Muscle of leg (tissue), 11 donors: ENCODE measurements around the gene OSBPL2. TPM values are rescaled to one million over a fixed set of nuclear protein-coding genes. Genes with fewer than 3 reads are reported as not detected.

Experiments used
- DNase-seq: peaks from one replicate; pipeline ENCODE4 v3.0.0; 2013
- H3K27ac ChIP-seq: one replicate; pipeline ENCODE4 v1.5.1; 2013; ENCODE audit warnings: mild to moderate bottlenecking, low read length, control low read depth
- H3K27me3 ChIP-seq: one replicate; pipeline ENCODE4 v1.6.1; 2013; ENCODE audit warnings: low read length; ENCODE audit not compliant: control insufficient read depth, insufficient read depth
- H3K36me3 ChIP-seq: one replicate; pipeline ENCODE4 v1.6.1; 2013; ENCODE audit warnings: low read length; ENCODE audit not compliant: control insufficient read depth, insufficient read depth
- H3K4me1 ChIP-seq: one replicate; pipeline ENCODE4 v1.6.1; 2013; ENCODE audit warnings: low read length; ENCODE audit not compliant: control insufficient read depth, insufficient read depth
- H3K4me3 ChIP-seq: one replicate; pipeline ENCODE4 v1.5.1; 2013; ENCODE audit warnings: low read length, control low read depth
- H3K9me3 ChIP-seq: replicated peaks from 2 replicates; pipeline ENCODE4 v1.6.1; 2013; ENCODE audit warnings: low read depth, low read length; ENCODE audit not compliant: control insufficient read depth
- WGBS: methylation state at CpG from one replicate; pipeline ENCODE4 v1.1.5; 2013; ENCODE audit warnings: missing lambda C conversion rate; ENCODE audit not compliant: insufficient coverage; 5-methylcytosine and 5-hydroxymethylcytosine counted together
- polyA plus RNA-seq, 8 donors: library from polyadenylated mRNA; unstranded; fragments of 120-200 nt; gene quantifications; one replicate each; pipeline versions ENCODE4 v1.2.1 to v1.2.3, GENCODE V29; 2013; ENCODE audit warnings: inconsistent platforms in 1 of 8, low replicate concordance in 1 of 8; ENCODE audit not compliant: insufficient read length in 8 of 8, insufficient read depth in 1 of 8
- total RNA-seq: library from RNA; stranded (reverse); fragments of 120-200 nt; gene quantifications from one replicate; pipeline ENCODE4 v1.2.4, GENCODE V29; 2013

Gene OSBPL2
- total and polyA plus RNA-seq, 9 donors, result 21.6 to 33.6 (median 25.6) TPM

DNA sequence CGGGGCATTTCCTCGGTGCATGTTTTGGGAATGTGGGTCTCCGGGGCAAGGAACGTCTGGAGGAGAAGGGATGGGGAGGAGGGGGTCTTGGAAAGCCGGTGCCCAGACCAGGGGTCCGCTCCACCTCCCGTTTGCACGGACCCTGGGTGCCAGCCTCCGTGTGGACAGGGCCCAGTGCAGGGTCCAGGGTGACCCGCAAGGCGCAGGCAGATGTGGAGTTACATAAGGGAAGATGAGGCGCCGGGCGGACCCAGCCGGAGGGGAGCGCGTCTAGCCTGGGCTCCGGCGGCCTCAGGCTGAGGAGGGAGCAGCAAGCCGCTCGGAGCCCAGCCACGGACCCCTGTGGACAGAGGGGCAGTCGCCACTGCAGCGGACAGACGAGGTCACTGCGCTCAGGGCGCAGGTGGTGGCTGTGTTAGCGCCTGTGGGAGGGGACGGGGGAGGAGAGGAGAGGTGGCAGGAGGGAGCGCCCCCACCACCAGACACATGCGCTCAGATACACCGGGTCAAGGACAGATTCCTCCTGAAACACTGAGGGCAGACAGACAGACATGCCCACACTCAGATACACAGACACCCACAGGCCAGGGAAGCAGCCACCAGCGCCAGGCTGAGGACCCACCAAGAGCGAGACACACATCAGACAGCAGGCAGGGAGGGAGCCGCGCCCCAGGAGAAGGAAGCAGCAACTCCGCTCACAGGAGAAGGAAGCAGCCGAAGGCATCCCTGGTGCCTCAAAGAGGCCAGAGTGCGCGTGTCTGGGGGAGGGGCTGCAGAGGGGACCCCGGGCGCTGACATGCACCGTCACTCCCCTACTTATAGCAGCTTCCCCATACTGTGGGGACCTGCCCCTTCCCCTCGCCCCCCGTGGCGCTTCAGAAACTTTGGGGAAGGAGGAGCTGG lies 17.4 kb upstream of the OSBPL2 start:
- DNase-seq, result no peak
- no peak overlapping the region for H3K27ac ChIP-seq
- H3K36me3 ChIP-seq, result no peaks in the 10 kb centered on the region
- 3% methylated on average over 24 of the region's 46 CpGs for WGBS
- H3K4me3 ChIP-seq, result no peak overlapping the region
- peaks cover 22% of the 10 kb centered on the region for H3K4me1 ChIP-seq
- peaks cover 88% of the 10 kb centered on the region for H3K27me3 ChIP-seq
- no peaks in the 10 kb centered on the region for H3K9me3 ChIP-seq

DNA sequence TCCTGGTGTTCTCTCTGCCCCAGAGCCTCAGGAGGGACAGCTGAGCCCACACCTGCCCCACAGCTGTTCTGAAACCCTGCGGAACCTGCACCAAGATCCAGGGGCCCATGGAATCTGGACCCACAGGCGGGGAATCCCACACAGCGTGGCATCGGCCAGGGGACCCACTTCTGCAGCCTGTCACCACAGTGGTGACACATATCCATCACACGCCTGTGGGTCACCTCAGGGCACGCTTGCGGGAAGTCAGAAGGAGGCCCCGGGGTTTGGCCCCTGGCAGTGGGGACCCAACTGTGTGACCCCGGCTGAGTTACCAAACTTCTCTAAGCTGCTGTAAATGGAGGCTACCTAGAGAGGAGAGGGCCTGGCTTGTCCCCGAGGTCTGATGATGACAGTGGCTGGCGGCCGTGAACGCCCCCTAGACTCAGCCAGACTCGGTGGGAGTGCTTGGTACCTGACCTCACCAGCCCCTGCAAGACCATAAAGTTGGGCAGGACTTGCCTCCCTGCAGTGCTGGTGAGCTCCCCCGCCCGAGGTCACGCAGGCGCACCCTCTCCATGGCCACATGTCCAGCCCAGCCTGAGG lies 16.0 kb upstream of the OSBPL2 start:
- Histone ChIP-seq H3K9me3 (no peaks in the 10 kb centered on the region), H3K4me3 (no peak overlapping the region), H3K27me3 (peaks cover 87% of the 10 kb centered on the region), H3K4me1 (peaks cover 22% of the 10 kb centered on the region), H3K27ac (no peak overlapping the region), H3K36me3 (no peaks in the 10 kb centered on the region)
- DNase-seq, result no peak
- WGBS, result 77% methylated on average over 18 of the region's 18 CpGs

DNA sequence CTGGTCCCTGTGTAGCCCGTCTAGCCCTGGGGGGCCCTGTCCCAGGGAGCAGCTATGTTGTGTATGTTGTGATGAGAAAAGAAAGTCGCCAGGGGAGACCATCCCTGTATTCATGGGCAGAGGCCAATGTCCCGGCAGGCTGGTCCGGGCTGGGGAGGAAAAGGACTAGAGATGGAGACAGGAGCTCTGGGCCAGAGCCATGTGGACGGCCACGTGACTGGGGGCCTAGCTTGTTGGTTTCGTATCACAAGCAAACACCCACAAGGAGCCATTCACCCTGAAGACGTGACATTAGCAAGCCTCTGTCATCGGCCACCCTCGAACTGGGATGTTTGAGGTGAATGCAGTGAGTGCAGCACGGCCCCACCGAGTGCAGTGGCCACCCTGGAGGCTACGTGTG lies 15.3 kb upstream of the OSBPL2 start:
- no peaks in the 10 kb centered on the region for H3K36me3 ChIP-seq

DNA sequence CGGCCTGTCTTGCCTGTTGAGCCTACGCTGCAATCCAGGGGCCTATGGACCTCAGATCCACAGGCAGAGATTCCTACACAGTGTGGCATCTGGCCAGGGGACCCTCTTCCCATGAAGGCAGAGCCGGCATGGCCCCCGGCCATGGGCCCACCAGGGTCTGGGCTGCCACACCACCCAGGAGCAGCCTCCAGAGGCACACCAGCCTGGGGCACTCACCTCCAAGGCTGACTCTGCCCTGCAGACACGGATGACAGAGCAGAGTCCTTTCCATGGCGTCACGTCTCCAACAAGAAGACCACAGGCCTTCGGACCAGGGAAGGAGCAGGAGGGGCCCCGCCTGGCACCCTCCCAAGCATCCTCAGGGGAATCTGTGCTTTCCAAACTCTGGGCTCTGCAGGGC lies 14.8 kb upstream of the OSBPL2 start:
- H3K4me1 ChIP-seq, result peaks cover 18% of the 10 kb centered on the region
- H3K9me3 ChIP-seq, result no peaks in the 10 kb centered on the region
- H3K36me3 ChIP-seq, result no peaks in the 10 kb centered on the region
- WGBS, result 77% methylated on average over 9 of the region's 9 CpGs
- H3K27me3 ChIP-seq, result peaks cover 82% of the 10 kb centered on the region
- no peak overlapping the region for H3K27ac ChIP-seq
- no peak overlapping the region for H3K4me3 ChIP-seq
- DNase-seq, result no peak

More for the DNA sequence above, 15.3 kb upstream of the OSBPL2 start:
- Histone ChIP-seq H3K27ac (no peak overlapping the region), H3K4me1 (peaks cover 22% of the 10 kb centered on the region), H3K9me3 (no peaks in the 10 kb centered on the region), H3K4me3 (no peak overlapping the region), H3K27me3 (peaks cover 84% of the 10 kb centered on the region)
- 71% methylated on average over 6 of the region's 13 CpGs for WGBS
- DNase-seq, result no peak

DNA sequence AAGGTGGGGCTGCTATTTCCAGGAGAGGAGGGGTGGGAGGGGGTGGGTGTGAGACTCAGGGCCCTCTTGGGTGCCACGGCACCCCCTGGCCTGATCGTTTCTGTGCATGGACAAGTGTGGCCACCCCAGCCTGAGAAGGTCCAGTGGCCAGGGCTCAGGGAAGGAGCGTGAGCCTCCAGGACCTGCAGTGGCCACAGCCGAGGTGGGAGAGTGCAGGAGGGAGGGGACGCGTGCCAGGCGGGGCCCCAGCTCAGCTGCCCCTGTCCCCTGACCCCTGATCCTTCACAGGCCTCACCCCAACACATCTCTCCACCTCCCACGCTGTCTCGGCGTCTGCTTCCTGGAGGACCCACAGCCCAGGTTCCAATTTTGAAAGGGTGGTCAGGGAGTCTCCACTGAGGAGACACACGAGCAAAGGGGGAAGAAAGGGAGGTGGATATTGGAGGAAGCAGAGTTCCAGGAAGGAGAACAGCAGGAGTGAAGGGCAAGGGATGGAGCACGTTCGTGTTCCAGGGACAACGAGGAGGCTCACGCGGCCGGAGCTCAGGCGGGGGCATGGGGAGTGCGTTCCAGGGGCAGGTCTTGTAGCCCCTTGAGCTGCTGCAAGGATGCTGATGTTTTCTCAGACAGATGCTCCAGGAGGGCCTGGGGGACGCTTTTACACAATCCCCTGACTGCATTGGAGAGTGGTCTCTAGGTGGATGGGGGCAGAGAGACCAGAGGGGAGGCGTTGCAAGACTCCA lies 14.0 kb upstream of the OSBPL2 start:
- peaks cover 74% of the 10 kb centered on the region for H3K27me3 ChIP-seq
- H3K9me3 ChIP-seq, result no peaks in the 10 kb centered on the region
- WGBS, result 47% methylated on average over 12 of the region's 21 CpGs
- no peaks in the 10 kb centered on the region for H3K36me3 ChIP-seq
- H3K27ac ChIP-seq, result no peak overlapping the region
- DNase-seq, result no peak
- H3K4me3 ChIP-seq, result no peak overlapping the region
- H3K4me1 ChIP-seq, result peaks cover 12% of the 10 kb centered on the region

DNA sequence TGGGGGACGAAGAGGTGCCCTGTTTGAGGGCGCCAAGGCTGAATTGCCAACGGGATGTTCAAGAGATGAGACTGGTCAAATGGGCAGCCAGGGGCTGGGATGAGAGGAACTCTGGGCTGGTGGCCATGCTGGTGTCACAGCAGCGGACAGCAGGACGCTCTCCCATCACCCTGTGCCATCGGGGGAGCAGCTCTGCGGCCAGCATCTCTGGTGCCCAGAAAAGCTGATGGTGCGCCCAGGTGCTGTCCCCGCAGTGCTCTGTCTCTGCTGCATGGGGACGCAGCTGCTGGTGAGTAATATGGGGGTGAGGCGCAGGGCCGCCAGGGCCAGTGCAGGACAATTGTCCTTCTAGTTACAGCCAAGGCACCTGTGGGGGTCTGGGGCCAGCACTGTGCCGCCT lies 13.3 kb upstream of the OSBPL2 start:
- H3K36me3 ChIP-seq, result no peaks in the 10 kb centered on the region
- H3K4me1 ChIP-seq, result peaks cover 9% of the 10 kb centered on the region
- no peak overlapping the region for H3K4me3 ChIP-seq
- H3K27me3 ChIP-seq, result peaks cover 71% of the 10 kb centered on the region
- no peaks in the 10 kb centered on the region for H3K9me3 ChIP-seq
- 88% methylated on average over 11 of the region's 13 CpGs for WGBS
- DNase-seq, result no peak
- no peak overlapping the region for H3K27ac ChIP-seq

DNA sequence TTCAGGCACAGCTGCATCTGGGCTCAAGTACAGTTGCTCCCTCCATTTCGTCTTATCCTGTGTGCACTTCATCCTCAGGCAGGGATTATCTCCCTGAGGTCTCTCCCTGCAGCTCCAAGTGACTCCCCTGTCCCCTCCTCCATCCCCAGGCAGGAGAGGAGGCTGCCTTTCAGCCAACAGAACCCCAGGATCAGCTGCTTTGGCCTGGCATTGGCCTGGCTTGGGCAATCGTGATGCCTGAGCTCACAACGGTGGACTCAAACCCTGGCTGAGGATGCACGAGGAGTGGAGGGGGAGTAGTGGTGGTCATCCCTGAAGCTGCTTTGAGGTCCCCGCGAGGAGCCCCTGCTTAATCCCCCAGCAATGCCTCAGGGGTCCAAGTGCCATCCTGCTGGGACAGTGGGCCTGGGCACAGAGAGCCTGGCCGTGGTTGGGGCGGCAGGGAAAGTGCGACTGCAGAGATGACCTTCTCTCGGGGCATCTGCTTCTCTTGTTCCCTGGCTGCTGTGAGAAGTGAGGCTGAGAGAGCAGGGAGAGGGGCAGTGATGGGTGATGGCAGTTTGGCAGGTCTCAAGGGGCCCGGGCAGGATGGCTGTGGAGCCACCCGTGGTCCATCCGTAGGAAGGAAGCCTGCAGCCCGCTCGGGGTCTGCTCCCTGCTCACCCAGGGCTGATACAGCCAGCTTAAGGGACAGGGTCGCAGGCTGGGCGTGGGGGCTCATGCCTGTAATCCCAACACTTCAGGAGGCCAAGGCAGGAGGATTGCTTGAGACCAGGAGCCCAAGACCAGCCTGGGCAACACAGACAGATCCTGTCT lies 12.3 kb upstream of the OSBPL2 start:
- Histone ChIP-seq H3K4me1 (peaks cover 1% of the 10 kb centered on the region), H3K4me3 (no peak overlapping the region), H3K27ac (no peak overlapping the region), H3K9me3 (no peaks in the 10 kb centered on the region), H3K36me3 (no peaks in the 10 kb centered on the region), H3K27me3 (peaks cover 63% of the 10 kb centered on the region)
- WGBS, result 72% methylated on average over 16 of the region's 17 CpGs
- no peak for DNase-seq

DNA sequence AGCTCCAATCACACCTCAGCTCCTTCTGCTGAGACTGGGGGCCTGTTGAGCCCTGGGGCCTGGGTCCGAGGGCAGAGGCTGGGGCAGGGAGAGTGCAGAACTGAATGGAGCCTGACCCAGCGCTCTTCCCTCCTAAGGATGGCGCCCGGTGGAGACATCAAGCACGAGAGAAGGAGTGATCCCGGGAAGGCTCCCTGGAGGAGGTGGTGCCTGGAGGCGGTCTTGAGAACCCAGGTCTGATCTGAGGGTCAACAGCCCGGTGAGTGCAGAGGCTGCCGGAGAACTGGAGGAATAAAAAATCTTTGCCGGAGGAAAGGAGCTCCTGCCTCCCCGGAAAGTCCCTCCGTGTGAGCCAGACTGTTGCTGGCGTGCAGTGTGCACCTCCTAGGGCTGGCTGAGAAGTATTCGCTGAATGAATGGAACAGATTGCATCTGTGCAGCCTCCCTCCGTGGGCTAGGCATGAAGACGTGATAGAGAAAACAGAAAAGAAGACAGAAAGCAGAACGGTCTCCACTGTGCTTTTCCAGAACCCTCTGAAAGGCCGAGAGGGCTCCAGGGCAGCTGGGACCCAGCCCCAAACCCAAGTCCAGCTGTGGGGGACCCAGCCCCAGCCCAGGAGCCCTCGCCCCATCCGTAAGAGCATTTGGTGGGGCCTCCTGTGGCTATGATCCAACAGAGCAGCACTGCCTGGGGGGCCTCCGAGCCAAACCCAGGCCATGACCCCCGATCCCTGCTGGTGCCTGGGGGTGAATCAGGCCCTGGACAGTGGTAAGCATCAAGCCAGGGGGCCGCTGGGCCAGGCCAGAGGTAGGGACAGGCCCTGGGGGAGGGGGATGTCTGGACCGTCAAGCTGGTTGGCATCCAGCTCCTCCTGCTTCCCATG lies 11.4 kb upstream of the OSBPL2 start:
- H3K27me3 ChIP-seq, result peaks cover 56% of the 10 kb centered on the region

DNA sequence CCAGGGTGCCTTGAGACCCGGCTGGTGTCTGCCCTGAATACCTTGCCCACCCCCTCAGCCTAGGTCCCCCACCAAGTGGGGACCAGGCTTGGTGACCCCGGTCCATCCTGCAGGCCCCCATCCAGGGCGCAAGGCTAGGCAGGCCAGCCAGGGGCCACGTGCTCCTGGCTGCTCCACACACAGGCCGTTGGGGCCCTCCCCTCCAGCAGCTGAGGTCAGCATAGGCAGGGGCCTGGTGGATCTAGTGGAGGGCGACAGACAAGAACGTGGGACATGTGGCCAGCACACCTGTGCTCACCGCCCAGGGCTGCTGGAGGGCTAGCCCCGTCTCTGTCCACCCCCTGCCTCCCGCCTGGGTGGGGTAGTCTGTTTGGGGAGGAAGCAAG lies 10.7 kb upstream of the OSBPL2 start:
- no peaks in the 10 kb centered on the region for H3K9me3 ChIP-seq
- no peak overlapping the region for H3K27ac ChIP-seq
- H3K36me3 ChIP-seq, result no peaks in the 10 kb centered on the region
- peaks cover 6% of the 10 kb centered on the region for H3K4me1 ChIP-seq
- DNase-seq, result no peak
- no peak overlapping the region for H3K4me3 ChIP-seq
- H3K27me3 ChIP-seq, result peaks cover 50% of the 10 kb centered on the region
- 41% methylated on average over 9 of the region's 10 CpGs for WGBS

More for the DNA sequence above, 11.4 kb upstream of the OSBPL2 start:
- 42% methylated on average over 22 of the region's 24 CpGs for WGBS
- Histone ChIP-seq H3K4me3 (no peak overlapping the region), H3K4me1 (no peaks in the 10 kb centered on the region), H3K36me3 (no peaks in the 10 kb centered on the region), H3K27ac (no peak overlapping the region), H3K9me3 (no peaks in the 10 kb centered on the region)
- no peak for DNase-seq
